GM19468 (cell line): Measurements from ENCODE around the gene SPCS1.
"Not testable (repeated sequence)": the region's sequence is repeated elsewhere in the genome, so short reads cannot be mapped to it uniquely, and the experiment has no call there.

Source experiments
- ATAC-seq: cut with Tn5 transposase; IDR thresholded peaks from one replicate; pipeline ENCODE4 v1.9.1; 2021; ENCODE audit warnings: mild to moderate bottlenecking, moderate library complexity, moderate number of reproducible peaks; ENCODE audit not compliant: unreplicated experiment; ENCODE audit errors: extremely low read depth

Gene SPCS1

DNA sequence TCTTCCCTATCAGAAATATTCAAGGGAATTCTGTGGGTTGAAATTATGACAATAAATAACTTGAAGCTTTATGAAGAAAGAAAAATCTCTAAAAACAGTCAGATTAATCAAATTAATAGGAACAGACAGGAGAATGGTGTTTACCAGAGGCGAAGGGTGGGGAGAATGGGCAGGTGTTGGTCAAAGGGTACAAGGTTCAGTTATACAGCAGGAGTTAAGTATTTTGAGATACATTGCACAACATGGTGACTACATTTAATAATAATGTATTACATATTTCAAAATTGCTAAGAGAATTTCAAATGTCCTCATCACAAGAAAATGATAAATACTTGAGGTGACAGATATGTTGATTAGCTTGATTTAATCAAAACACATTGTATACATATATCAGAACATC is 18.6 kb downstream of the SPCS1 start:
- ATAC-seq: no peak

DNA sequence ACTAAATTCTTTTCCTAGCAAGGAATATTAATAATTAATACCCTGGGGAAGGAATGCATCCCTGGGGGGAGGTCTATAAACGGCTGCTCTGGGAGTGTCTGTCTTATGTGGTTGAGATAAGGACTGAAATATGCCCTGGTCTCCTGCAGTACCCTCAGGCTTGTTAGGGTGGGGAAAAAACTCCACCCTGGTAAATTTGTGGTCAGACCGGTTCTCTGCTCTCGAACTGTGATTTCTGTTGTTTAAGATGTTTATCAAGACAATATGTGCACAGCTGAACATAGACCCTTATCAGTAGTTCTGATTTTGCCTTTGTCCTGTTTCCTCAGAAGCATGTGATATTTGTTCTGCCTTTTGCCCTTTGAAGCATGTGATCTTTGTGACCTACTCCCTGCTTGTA is 22.8 kb downstream of the SPCS1 start:
- not testable (repeated sequence) for ATAC-seq

DNA sequence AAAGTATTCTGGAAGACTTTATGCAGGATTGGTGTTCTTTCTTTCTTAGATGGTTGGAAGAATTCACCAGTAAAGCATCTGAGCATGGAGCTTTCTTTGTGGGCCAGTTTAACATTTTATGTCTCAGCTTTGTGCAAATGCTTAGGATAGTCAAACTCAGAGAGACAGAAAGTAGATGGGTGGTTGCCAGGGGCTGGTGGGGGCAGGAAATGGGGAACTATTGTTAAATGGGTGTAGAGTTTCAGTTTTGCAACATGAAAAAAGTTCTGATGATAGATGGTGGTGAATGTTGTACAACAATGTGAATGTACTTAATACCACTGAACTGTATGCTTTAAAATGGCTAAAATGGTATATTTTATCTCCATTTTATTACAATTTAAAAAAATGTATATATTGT is 24.8 kb downstream of the SPCS1 start:
- ATAC-seq: no peak

DNA sequence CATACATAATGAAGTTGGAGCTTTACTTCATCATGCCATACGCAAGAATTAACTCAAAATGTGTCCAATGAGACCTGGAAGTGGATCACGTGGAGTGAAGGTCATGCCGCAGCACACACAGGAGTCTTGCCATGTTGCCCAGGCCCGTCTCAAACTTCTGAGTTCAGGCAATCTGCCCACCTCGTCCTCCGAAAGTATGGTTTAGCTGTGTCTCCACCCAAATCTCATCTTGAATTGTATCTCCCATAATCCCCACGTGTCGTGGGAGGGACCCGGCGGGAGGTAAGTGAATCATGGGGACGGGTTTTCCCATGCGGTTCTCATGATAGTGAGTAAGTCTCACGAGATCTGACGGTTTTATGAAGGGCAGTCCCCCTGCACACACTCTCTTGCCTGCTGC is 25.7 kb downstream of the SPCS1 start:
- ATAC-seq: no peak

DNA sequence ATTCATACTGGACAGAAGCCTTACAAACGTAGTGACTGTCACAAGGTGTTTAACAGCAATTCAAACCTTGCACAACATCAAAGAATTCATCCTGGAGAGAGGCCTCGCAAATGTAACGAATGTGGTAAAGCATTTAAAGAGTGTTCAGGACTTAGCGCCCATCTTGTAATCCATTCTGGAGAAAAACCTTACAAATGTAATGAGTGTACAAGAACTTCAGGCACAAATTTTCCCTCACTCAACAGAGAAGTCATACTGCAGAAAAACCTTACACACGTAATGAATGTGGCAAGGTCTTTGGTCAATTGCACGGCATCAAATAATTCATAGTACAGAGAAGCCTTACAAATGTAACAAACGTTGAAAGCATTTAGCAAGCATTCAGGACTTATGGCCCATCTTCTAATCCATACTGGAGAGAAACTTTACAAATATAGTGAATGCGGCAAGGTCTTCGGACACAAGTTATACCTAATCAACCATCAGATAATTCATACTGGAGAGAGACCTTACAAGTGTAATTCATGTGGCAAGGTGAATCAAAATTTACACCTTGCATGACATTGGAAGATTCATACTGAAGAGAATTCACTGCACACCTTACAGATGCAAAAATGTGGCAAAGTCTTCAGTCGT is 27.5 kb downstream of the SPCS1 start:
- no peak for ATAC-seq

DNA sequence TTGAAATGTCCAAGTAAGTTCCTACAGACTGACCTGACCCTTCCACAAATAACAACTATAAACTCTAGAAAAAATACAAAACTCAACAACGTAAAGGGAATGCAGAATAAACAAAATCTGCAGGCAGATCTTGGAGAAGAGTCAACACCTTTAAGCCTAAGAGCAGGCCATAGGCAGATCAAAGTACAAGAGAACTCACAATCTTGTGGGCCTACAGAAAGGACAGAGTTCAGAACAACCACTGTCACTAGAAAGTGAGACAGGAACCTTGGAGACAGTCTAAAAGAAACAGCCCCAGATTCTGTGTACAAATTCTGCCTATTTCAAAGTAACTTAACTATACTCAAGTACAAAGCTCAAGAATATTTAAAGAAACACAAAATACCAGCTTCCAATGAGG is 33.8 kb downstream of the SPCS1 start:
- ATAC-seq: no peak

DNA sequence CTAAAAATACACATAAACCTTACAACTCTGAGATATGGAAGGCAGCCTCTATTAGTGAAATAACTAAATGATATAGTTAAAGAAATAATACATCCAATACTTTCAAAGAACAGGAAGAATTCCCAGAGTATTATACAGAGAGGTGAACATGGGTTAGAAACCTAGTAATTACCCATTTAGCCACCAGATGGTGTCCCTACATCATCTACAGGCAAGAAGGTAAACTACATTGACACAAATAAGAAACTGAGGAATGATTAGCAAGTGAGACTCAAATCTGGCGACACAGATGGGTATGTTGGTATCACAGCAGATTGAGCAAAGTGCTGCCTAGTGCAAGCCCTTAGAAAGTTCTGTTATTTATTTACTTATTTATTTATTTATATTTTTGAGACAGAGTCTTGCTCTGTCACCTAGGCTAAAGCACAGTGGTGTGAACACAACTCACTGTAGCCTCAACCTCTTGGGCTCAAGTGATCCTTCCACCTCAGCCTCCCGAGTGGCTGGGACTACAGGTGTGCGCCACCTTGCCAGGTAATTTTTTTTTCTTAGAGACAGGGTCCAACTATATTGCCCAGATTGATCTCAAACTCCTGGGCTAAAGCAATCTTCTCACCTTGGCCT is 36.6 kb downstream of the SPCS1 start:
- no peak for ATAC-seq

DNA sequence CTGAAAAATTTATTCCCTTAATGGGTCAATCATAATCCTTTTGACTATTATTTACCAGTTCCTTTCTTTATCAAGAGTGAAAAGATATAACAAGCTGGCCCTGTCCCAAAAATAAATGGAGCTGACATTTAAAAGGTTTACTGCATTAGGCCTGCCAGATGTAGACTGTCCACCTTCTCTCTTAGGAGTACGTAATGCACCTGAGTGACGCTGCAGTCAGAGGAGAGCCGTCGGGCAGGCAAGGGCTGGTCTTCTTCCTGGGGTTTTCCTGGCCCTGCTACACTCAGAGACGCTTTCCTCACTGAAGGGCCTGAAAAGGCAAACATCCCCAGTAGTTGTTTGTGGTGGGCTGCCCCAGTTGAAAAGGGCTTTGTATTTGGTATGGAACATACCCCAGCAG is 37.2 kb downstream of the SPCS1 start:
- ATAC-seq: no peak

DNA sequence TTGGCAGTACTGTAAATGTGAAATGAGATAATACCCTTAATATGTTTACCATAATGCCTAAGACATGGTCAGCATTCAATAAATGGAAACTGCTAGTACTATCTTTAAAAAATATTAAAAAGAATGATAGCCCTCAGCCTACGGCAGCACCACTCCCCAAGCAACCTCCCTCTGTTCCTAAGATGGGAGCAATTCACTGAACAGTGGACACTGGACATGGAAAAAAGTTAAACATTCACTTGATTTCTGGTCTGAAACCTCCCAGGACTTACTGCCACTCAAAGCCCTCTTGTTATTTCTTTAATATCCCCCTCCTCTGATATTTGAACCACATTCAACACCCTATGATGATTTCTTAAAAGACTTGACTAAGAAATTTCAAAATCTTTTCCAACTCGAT is 37.8 kb downstream of the SPCS1 start:
- no peak for ATAC-seq

DNA sequence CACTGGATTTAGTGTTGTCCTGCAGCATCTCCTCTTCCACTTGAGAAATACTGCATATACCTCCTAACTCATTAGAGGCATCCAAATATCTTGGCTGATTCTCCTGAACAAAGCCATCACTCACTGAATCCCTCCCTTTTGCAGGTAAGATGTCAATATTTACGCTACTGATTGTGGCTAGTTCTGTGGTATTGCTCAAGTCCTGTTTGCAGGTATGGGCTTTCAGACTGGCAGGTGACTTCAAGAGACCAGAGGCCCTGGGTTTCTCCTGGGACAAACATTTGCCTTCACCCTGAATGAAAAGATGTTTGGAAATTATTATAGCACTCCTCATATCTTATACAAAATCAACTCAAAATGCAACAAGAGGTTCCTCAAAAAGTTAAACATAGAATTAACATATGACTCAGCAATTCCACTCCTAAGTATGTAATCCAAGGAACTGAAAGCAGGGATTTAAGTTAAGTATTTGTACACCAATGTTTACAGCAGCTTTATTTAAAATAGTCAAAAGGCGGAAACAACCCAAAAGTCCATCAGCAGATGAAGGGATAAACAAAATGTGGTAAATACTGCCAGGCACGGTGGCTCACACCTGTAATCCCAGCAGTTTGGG is 46.2 kb downstream of the SPCS1 start:
- no peak for ATAC-seq

DNA sequence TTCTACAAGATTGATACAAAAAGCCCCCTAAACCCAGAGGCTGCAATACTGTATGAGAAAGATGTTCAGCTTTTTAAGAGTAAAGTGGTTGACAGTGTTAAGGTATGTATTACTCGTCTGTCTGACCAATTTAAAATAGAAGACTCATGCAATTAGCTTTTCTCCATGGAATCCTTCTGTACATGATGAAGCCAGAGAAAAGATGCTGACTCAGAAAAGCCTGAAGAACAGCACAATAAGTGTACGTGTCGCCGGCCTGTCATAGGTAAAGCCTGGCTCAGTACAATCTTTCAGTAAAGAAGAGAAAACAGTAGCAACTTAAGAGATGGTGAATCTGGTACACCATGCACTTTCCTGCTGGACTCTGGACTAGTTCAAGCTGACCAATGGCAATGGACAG is 48.5 kb downstream of the SPCS1 start:
- no peak for ATAC-seq

DNA sequence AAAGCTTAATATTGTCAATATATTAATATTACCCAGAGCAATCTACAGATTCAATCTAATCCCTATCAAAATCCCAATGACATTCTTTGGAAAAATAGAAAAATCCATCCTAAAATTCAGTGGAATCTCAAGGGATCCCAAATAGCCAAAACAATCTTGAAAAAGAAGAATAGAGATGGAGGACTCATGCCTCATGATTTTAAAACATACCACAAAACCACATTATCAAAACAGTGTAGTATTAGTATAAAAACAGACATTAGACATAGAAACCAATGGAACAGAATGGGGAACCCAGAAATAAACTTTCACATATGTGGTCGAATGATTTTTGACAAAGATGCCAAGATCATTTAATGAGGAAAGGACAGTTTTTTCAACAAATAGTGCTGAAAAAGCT is 50.2 kb downstream of the SPCS1 start:
- no peak for ATAC-seq
